ENCODE results near the gene BCDIN3D. TPM values are rescaled to one million over a fixed set of nuclear protein-coding genes. Genes with fewer than 3 reads are reported as not detected.

The BCDIN3D gene
- total and polyA plus RNA-seq, 5 experiments from 2014 or later, result 5.9 to 15.9 (median 7.1) TPM

DNA sequence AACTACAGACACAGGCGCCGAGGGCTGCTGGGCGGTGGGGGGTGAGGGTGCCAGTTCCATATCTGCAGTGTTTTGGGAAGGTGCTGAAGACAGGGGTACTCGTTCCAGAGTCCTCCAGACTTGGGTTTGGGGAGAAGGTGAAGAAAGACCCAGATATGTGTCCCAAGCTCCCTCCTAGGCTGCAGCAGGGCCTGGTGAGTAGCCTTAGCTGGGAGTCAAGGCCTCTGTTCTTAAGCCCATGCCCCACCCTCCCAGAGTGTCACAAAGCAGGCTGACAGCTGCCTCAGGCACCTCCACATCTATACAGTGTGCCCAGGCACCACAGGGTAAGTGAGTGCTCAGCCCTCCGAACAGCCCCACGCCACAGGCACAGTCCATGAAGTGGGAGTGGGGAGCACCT lies 19.0 kb downstream of the BCDIN3D start:
- Mint-ChIP-seq H3K27me3 (no peaks in the 10 kb centered on the region), H3K4me1 (peaks cover 33 to 76% (median 66%) of the 10 kb centered on the region in 4 donors), H3K4me3 (no peak overlapping the region), H3K36me3 (peaks cover 0 to 4% (median 0%) of the 10 kb centered on the region in 3 donors), H3K27ac (peak overlapping the region in 4 of 10 donors; percentile 1 to 68 (median 43)), H3K9me3 (no peaks in the 10 kb centered on the region)
- ATAC-seq (no peak), DNase-seq (no peak)
- POLR2A ChIA-PET, result interaction anchor here (0.7 kb wide), 1 partner anchor 15 kb away, joined by 3 read pairs; no protein-coding TSS in a partner anchor

DNA sequence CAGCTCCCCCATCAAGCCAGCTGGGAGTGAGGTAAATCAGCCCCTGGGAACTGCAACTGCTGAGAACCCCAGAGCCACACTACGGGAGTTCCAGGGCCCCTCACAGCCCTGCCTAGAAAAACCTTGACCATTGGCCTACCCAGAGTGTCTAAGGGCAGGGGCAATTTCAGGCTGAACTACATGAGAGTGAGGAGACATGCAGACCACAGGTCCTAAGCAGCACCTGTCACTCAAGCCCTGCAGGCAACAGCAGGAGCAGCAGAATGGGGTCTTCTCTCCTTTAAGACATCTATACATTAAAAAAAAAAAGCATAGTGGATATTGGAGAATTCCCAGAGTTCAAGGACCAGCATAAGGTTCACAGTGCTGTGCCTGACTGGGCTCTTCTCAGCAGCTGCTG lies 19.6 kb downstream of the BCDIN3D start:
- H3K36me3 Mint-ChIP-seq, result peaks cover 0 to 4% (median 0%) of the 10 kb centered on the region in 3 donors
- H3K4me3 Mint-ChIP-seq, result no peak overlapping the region
- H3K27me3 Mint-ChIP-seq, result no peaks in the 10 kb centered on the region
- H3K4me1 Mint-ChIP-seq, result peaks cover 31 to 71% (median 60%) of the 10 kb centered on the region in 4 donors
- H3K27ac Mint-ChIP-seq, result peak overlapping the region in 1 of 10 donors; percentile 43
- no peaks in the 10 kb centered on the region for H3K9me3 Mint-ChIP-seq
- DNase-seq (no peak), ATAC-seq (no peak)
- POLR2A ChIA-PET, result interaction anchor here (0.7 kb wide), 1 partner anchor 16 kb away, joined by 3 read pairs; no protein-coding TSS in a partner anchor

DNA sequence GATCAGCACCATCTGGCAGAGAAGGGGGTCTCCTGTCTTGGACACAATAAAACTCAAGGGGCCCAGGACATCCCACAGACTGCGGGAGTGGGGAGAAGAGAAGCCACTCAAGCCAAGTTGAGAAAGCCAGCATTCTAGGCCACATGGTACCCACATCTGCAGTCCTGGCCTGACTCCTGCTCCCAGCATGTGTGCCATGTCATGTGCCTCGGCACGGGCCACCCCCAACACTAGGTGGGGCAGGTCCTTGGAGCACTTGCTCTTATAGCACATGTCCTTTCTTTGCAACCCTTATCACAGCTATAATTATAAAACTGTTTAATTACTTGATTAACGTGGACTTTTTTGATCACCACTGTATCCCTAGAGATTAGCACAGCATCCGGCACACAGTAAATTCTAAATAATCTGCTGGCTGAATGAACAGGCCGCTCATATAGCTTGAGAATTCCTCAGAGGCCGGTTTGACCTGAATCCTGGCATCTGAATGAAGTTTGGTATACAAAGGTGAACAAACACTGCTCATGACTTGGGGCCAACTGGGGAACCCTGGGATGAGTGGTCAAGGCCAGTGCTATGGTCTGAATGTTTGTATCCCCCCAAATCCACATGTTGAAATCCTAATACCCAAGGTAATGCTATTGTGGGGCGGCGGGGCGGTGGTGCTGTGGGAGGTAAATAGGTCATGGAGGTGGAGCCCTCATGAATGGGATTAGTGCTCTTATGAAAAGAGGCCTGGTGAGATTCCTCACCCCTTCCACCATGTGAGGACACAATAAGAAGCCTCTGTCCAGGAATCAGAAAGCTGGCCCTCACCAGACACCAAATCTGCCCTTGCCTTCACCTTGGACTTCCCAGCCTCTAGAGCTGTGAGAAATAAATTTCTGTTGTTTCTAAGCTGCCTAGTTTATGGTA lies 21.3 kb downstream of the BCDIN3D start:
- ATAC-seq, result peak; percentile 18 to 28
- H3K27ac Mint-ChIP-seq, result peak overlapping the region; percentile 63 to 91 (median 82)
- no peaks in the 10 kb centered on the region for H3K9me3 Mint-ChIP-seq
- H3K4me3 Mint-ChIP-seq, result peak overlapping the region in 7 of 10 donors; percentile 12 to 73 (median 62)
- POLR2A ChIA-PET, result interaction anchor here (0.5 kb wide), 1 partner anchor 350 kb away, joined by 4 read pairs; no protein-coding TSS in a partner anchor
- no peak for DNase-seq
- no peaks in the 10 kb centered on the region for H3K27me3 Mint-ChIP-seq
- H3K4me1 Mint-ChIP-seq, result peaks cover 26 to 65% (median 52%) of the 10 kb centered on the region in 4 donors
- H3K36me3 Mint-ChIP-seq, result peaks cover 0 to 10% (median 0%) of the 10 kb centered on the region in 3 donors

DNA sequence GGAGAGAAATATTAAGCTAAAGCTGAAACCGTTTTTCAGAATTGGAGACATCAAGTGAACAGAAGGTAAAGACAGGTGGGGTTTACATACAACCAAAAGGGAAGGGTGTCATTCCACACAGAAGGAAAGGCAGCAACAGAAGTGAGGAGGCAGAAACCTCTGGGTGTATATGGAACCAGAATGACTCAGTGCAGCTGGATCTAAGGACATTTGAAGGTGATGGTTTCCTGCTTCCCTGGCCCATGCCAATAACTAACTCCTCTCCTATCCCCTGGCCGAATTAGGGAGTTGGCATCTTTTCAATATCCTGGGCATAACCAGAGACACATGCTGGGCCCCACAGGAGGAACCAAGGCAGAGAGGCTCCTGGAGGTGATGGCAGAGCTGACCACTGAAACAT lies 23.1 kb downstream of the BCDIN3D start:
- ATAC-seq, result no peak
- H3K27ac Mint-ChIP-seq, result peak overlapping the region in 8 of 10 donors; percentile 3 to 65 (median 32)
- POLR2A ChIA-PET, result interaction anchor here (0.6 to 0.7 kb wide), 2 partner anchors 12 to 55 kb away, joined by 3 to 4 read pairs; no protein-coding TSS in a partner anchor
- H3K27me3 Mint-ChIP-seq, result no peaks in the 10 kb centered on the region
- DNase-seq, result no peak
- H3K36me3 Mint-ChIP-seq, result peaks cover 0 to 22% (median 4%) of the 10 kb centered on the region in 3 donors
- H3K4me3 Mint-ChIP-seq, result peak overlapping the region in 1 of 10 donors; percentile 2
- H3K9me3 Mint-ChIP-seq, result no peaks in the 10 kb centered on the region
- peaks cover 20 to 50% (median 42%) of the 10 kb centered on the region in 4 donors for H3K4me1 Mint-ChIP-seq

DNA sequence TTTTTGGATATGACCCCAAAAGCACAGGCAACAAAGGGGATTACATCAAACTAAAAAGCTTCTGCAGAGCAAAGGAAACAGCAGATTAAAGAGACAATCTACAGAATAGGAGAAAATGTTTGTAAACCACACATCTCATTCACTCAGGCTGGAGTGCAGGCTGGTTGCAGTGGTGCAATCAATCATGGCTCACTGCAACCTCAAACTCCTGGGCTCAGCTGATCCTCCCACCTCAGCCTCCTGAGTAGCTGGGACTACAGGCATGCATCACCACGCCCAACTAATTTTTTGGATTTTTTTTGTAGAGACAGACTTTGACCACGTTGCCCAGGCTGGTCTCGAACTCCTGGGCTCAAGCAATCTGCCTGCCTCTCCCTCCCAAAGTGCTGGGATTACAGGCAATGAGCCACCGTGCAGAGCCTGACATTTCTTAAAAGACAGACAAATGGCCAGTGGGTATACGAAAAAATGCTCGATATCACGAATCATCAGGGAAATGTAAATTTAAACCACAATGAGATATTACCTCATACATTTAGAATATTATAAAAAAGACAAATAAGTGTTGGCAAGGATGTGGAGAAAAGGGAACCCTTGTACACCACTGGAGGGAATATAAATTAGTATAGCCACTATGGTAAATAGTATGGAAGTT lies 24.5 kb downstream of the BCDIN3D start:
- Mint-ChIP-seq H3K4me1 (peaks cover 15 to 39% (median 35%) of the 10 kb centered on the region in 4 donors), H3K27ac (no peak overlapping the region), H3K9me3 (no peaks in the 10 kb centered on the region), H3K4me3 (no peak overlapping the region), H3K27me3 (no peaks in the 10 kb centered on the region), H3K36me3 (peaks cover 0 to 27% (median 4%) of the 10 kb centered on the region in 3 donors)
- POLR2A ChIA-PET, result interaction anchor here (0.6 to 1.0 kb wide), 3 partner anchors 13 to 22 kb away, joined by 3 to 4 read pairs (median 3); no protein-coding TSS in a partner anchor
- DNase-seq (no peak), ATAC-seq (no peak)

DNA sequence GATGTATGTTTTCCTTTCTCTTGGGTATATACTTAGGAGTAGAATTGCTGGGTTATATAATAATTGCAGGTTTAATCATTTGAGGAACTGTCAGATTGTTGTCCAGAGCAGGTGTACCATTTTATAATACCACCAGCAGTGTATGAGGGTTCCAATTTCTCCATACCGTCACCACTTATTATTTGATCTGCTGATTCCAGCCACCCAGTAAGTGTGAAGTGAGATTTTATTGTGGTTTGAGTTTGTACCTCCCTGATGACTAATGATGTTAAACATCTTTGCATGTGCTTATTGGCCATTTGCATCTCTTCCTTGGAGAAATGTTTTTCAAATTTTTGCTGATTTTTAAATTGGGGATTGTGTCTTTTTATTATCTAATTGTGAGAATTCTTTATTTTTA lies 29.8 kb downstream of the BCDIN3D start:
- H3K36me3 Mint-ChIP-seq, result peaks cover 0 to 29% (median 4%) of the 10 kb centered on the region in 3 donors
- no peaks in the 10 kb centered on the region for H3K9me3 Mint-ChIP-seq
- no peak overlapping the region for H3K27ac Mint-ChIP-seq
- peaks cover 8 to 17% (median 13%) of the 10 kb centered on the region in 4 donors for H3K4me1 Mint-ChIP-seq
- POLR2A ChIA-PET, result no interaction called here
- no peak for ATAC-seq
- H3K4me3 Mint-ChIP-seq, result no peak overlapping the region
- DNase-seq, result no peak
- H3K27me3 Mint-ChIP-seq, result no peaks in the 10 kb centered on the region

DNA sequence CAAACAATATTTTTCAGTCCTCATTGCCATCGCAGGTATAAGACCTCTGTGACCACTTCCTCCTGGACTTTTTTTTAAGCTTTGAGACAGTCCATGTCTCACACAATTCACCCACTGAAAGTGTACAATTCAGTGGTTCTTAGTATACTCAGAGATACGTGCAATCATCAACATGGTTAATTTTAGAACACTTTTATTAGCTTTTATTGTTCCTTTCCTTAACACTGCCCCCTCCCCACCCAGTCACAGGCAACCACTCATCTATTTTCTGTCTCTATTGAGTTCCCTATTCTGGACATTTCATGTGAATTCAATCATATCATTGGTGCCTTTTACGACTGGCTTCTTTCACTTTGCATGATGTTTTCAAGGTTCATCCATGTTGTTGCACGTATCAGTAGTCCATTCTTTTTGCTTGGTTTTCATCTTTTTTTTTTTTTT lies 30.9 kb downstream of the BCDIN3D start:
- Mint-ChIP-seq H3K36me3 (peaks cover 0 to 26% (median 4%) of the 10 kb centered on the region in 3 donors), H3K9me3 (no peaks in the 10 kb centered on the region), H3K4me1 (peaks cover 7 to 17% (median 11%) of the 10 kb centered on the region in 4 donors), H3K27ac (peak overlapping the region in 1 of 10 donors; percentile 28), H3K4me3 (no peak overlapping the region), H3K27me3 (no peaks in the 10 kb centered on the region)
- no peak for ATAC-seq
- POLR2A ChIA-PET, result no interaction called here
- DNase-seq, result no peak

DNA sequence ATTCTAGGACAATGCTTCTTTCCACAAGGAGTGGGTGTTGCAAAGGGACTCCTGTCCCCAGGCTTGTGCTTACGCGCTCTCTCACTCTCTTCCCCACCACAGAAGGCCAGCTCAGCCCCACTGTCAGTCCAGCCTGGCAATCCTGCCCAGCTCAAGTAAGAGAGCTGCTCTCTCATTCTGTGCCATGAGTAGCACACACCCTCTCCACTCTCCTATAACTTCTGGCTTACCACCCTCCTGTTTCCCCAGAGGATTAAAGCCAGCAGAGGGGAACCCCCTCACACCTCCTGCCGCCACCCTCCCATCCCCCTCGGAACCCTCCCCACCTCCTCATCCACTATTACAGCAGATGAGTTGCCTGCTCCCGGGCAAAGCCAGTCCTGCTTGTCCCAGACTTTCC lies 31.8 kb downstream of the BCDIN3D start:
- no peaks in the 10 kb centered on the region for H3K27me3 Mint-ChIP-seq
- peaks cover 7 to 17% (median 11%) of the 10 kb centered on the region in 4 donors for H3K4me1 Mint-ChIP-seq
- peaks cover 0 to 21% (median 4%) of the 10 kb centered on the region in 3 donors for H3K36me3 Mint-ChIP-seq
- H3K27ac Mint-ChIP-seq, result no peak overlapping the region
- H3K4me3 Mint-ChIP-seq, result no peak overlapping the region
- no peaks in the 10 kb centered on the region for H3K9me3 Mint-ChIP-seq
- DNase-seq (no peak), ATAC-seq (no peak)
- POLR2A ChIA-PET, result interaction anchor here (0.7 kb wide), 1 partner anchor 26 kb away, joined by 3 read pairs; no protein-coding TSS in a partner anchor

DNA sequence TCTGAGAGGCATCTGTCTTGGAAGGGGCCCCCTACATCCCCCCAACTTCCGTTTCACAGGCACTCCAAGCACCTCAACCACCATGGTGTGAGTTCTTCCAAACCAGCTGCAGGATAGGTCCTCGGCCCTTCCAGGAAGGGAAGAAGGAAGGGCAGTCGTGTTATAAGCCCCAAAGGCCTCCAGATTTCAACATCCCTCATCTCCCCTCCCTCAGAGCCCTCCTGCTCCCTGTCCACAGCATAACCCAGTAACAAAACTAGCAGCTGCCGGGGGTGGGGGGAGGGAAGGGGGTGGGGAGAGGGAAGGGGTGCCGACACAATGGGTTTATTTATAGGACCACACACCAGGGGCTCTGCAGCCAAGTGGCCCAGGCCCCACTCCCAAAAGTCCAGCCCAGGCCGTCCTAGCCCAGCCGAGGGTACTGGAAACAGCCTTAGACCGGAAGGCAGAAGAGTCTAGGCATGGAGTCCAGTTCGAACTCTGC lies 33.0 kb downstream of the BCDIN3D start:
- Mint-ChIP-seq H3K4me1 (peaks cover 7 to 14% (median 11%) of the 10 kb centered on the region in 4 donors), H3K27me3 (no peaks in the 10 kb centered on the region), H3K36me3 (peaks cover 0 to 24% (median 2%) of the 10 kb centered on the region in 3 donors), H3K27ac (no peak overlapping the region), H3K9me3 (no peaks in the 10 kb centered on the region), H3K4me3 (peak overlapping the region in 1 of 10 donors; percentile 48)
- no peak for DNase-seq
- POLR2A ChIA-PET, result no interaction called here
- no peak for ATAC-seq

DNA sequence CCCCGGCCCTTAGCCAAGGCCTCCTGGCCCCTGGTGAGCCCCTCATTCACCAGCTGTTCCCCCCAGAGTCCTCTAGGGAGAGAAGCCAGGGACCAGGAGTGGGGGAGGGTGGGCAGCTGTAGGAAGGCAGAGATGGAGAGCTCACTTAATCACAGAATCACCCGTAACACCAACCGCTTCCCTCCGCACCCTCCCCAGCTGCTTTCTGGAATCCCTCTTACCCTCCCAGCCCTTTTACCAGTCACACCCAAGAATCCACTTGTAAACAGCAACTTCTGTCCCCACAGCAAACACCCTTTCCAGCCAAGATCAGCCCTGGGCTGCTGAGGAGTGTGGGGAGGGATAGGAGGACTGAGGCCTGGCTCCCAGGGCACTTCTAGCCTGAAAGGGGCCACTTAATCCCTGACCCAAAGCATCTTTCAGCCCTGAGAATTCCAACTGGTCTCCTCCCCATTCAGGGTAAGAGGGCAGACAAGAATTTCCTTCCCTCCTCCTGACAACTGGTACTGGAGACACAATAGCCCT lies 33.5 kb downstream of the BCDIN3D start:
- H3K36me3 Mint-ChIP-seq, result peaks cover 0 to 22% (median 4%) of the 10 kb centered on the region in 3 donors
- H3K9me3 Mint-ChIP-seq, result no peaks in the 10 kb centered on the region
- no peak overlapping the region for H3K27ac Mint-ChIP-seq
- H3K4me1 Mint-ChIP-seq, result peaks cover 7 to 14% (median 11%) of the 10 kb centered on the region in 4 donors
- POLR2A ChIA-PET, result interaction anchor here (1.2 kb wide), 1 partner anchor 11 kb away, joined by 4 read pairs; no protein-coding TSS in a partner anchor
- H3K4me3 Mint-ChIP-seq, result no peak overlapping the region
- ATAC-seq (no peak), DNase-seq (no peak)
- H3K27me3 Mint-ChIP-seq, result no peaks in the 10 kb centered on the region

DNA sequence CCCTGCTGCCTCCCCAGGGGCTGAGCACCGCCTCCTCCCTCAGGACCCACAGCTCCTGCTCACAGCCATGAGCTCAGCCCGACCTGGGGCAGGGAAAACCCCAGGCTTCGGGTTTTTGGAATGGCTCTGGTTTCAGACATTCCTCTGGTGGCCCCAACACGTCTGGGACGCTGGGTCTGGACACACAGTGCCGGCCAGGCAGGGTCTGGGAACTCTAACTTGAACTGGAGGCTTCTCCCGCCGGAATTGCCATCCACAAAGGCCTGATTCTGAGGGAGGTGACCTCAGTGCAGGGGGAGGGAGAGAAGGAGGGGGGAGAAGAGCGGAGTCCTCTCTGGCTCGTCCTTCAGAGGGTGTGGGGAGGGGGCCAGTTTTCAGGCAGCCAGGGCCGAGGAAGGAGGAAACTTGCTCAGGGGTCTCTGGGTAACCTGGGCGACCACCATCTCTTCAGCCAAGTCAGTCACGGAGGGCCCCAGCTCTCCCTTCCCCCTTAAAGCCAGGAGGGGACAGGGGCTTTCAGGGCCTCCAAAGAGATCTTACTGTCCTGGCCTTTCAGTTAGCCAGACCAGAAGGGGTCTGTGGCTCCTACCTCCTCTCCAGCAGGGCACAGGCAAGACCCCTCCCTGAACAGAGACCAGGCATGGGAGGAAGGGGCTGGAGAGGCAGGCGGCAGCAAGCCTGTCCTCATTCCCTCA lies 34.1 kb downstream of the BCDIN3D start:
- ATAC-seq, result no peak
- no peak for DNase-seq
- H3K36me3 Mint-ChIP-seq, result peaks cover 0 to 20% (median 4%) of the 10 kb centered on the region in 3 donors
- H3K27ac Mint-ChIP-seq, result no peak overlapping the region
- no peak overlapping the region for H3K4me3 Mint-ChIP-seq
- POLR2A ChIA-PET, result interaction anchor here (1.2 kb wide), 1 partner anchor 11 kb away, joined by 4 read pairs; no protein-coding TSS in a partner anchor
- H3K9me3 Mint-ChIP-seq, result no peaks in the 10 kb centered on the region
- peaks cover 7 to 14% (median 11%) of the 10 kb centered on the region in 4 donors for H3K4me1 Mint-ChIP-seq
- H3K27me3 Mint-ChIP-seq, result no peaks in the 10 kb centered on the region
